HEK293 (cell line): Measurements from ENCODE around the gene TAS2R10.

ENCODE experiments used
- CTCF ChIA-PET: fragments of 350-600 bp; formaldehyde crosslinking; extraction: SDS; loops from one replicate; lab custom pipeline; 2021; ENCODE audit warnings: antibody characterized with exemption; lab: Yijun Ruan, JAX
- POLR2A ChIA-PET: fragments of 300-600 bp; formaldehyde crosslinking; extraction: SDS; loops from one replicate; lab custom pipeline; 2020; ENCODE audit warnings: antibody characterized with exemption, inconsistent platforms; lab: Yijun Ruan, JAX
- H3K27ac ChIP-seq: fragments of 200-500 bp; sonication (Bioruptor generic); 2 replicates; pipeline ENCODE4 v1.5.1; 2014; ENCODE audit warnings: low read depth, low read length, control low read depth, inconsistent platforms; ENCODE audit errors: extremely low read depth
- H3K36me3 ChIP-seq, 2 experiments: fragments of 200-500 bp in 1 of 2; sonication (Bioruptor generic) in 1 of 2; 1 replicate in 1 of 2; 2 replicates in 1 of 2; pipeline ENCODE4 v1.5.1; 2014 to 2017; ENCODE audit warnings: inconsistent platforms in 2 of 2, low read length in 2 of 2; ENCODE audit not compliant: control insufficient read depth in 2 of 2, insufficient read depth in 1 of 2
- H3K4me1 ChIP-seq: fragments of 200-500 bp; sonication (Bioruptor generic); 2 replicates; pipeline ENCODE4 v1.5.1; 2014; ENCODE audit warnings: mild to moderate bottlenecking, low read length, inconsistent platforms; ENCODE audit not compliant: control insufficient read depth, insufficient read depth
- H3K4me3 ChIP-seq: 2 replicates; pipeline ENCODE4 v1.5.1; 2011; ENCODE audit warnings: low read depth, mild to moderate bottlenecking, control low read depth, low read length, moderate library complexity
- H3K9me3 ChIP-seq: fragments of 200-500 bp; sonication (Bioruptor generic); 2 replicates; pipeline ENCODE4 v1.5.1; 2014; ENCODE audit warnings: low read depth, low read length, inconsistent platforms; ENCODE audit not compliant: control insufficient read depth, insufficient read depth
- GFI1B ChIP-seq: fragments of 450-650 bp; formaldehyde crosslinking; IDR thresholded peaks from 2 replicates; pipeline ENCODE4 v1.5.1; 2016; ENCODE audit warnings: missing biosample characterization, missing genetic modification characterization
- GLI4 ChIP-seq: fragments of 450-650 bp; formaldehyde crosslinking; IDR thresholded peaks from 2 replicates; pipeline ENCODE4 v1.5.1; 2016; ENCODE audit warnings: missing biosample characterization, missing genetic modification characterization
- KLF1 ChIP-seq: fragments of 450-650 bp; formaldehyde crosslinking; IDR thresholded peaks from 2 replicates; pipeline ENCODE4 v1.5.1; 2016; ENCODE audit warnings: missing biosample characterization, missing genetic modification characterization
- PATZ1 ChIP-seq: fragments of 450-650 bp; formaldehyde crosslinking; IDR thresholded peaks from 2 replicates; pipeline ENCODE4 v1.5.1; 2016; ENCODE audit warnings: missing biosample characterization, missing genetic modification characterization
- PRDM2 ChIP-seq: fragments of 450-650 bp; formaldehyde crosslinking; IDR thresholded peaks from 2 replicates; pipeline ENCODE4 v1.5.1; 2016; ENCODE audit warnings: missing biosample characterization, missing genetic modification characterization, borderline replicate concordance
- RBAK ChIP-seq: fragments of 450-650 bp; formaldehyde crosslinking; IDR thresholded peaks from 2 replicates; pipeline ENCODE4 v1.5.1; 2016; ENCODE audit warnings: missing biosample characterization, missing genetic modification characterization
- SCRT2 ChIP-seq: fragments of 450-650 bp; formaldehyde crosslinking; IDR thresholded peaks from 2 replicates; pipeline ENCODE4 v1.5.1; 2016; ENCODE audit warnings: missing biosample characterization, missing genetic modification characterization
- SETDB1 ChIP-seq: IDR thresholded peaks from one replicate; pipeline ENCODE4 v1.6.1; 2017; ENCODE audit warnings: mild to moderate bottlenecking, low read length, moderate library complexity, mixed read lengths; ENCODE audit not compliant: insufficient read length
- ZBTB17 ChIP-seq: fragments of 450-650 bp; formaldehyde crosslinking; IDR thresholded peaks from 2 replicates; pipeline ENCODE4 v1.5.1; 2016; ENCODE audit warnings: missing biosample characterization, missing genetic modification characterization
- ZBTB21 ChIP-seq: fragments of 450-650 bp; formaldehyde crosslinking; IDR thresholded peaks from 2 replicates; pipeline ENCODE4 v1.5.1; 2017; ENCODE audit warnings: missing biosample characterization, missing genetic modification characterization
- ZEB2 ChIP-seq: fragments of 450-650 bp; formaldehyde crosslinking; IDR thresholded peaks from 2 replicates; pipeline ENCODE4 v1.5.1; 2016; ENCODE audit warnings: missing biosample characterization, missing genetic modification characterization
- ZFP37 ChIP-seq: fragments of 450-650 bp; formaldehyde crosslinking; IDR thresholded peaks from 2 replicates; pipeline ENCODE4 v1.5.1; 2016; ENCODE audit warnings: missing biosample characterization, missing genetic modification characterization
- ZFP41 ChIP-seq: fragments of 450-650 bp; formaldehyde crosslinking; IDR thresholded peaks from 2 replicates; pipeline ENCODE4 v1.5.1; 2016; ENCODE audit warnings: missing biosample characterization, missing genetic modification characterization, borderline replicate concordance
- ZNF132 ChIP-seq: fragments of 450-650 bp; formaldehyde crosslinking; IDR thresholded peaks from 2 replicates; pipeline ENCODE4 v1.5.1; 2017; ENCODE audit warnings: missing biosample characterization, missing genetic modification characterization, borderline replicate concordance
- ZNF155 ChIP-seq: fragments of 450-650 bp; formaldehyde crosslinking; IDR thresholded peaks from 2 replicates; pipeline ENCODE4 v1.5.1; 2016; ENCODE audit warnings: missing biosample characterization, missing genetic modification characterization
- ZNF157 ChIP-seq: fragments of 450-650 bp; formaldehyde crosslinking; IDR thresholded peaks from 2 replicates; pipeline ENCODE4 v1.5.1; 2016; ENCODE audit warnings: missing biosample characterization, missing genetic modification characterization
- ZNF174 ChIP-seq: fragments of 450-650 bp; formaldehyde crosslinking; IDR thresholded peaks from 2 replicates; pipeline ENCODE4 v1.5.0; 2017; ENCODE audit warnings: missing biosample characterization, mild to moderate bottlenecking, missing genetic modification characterization
- ZNF184 ChIP-seq: fragments of 450-650 bp; IDR thresholded peaks from 2 replicates; pipeline ENCODE4 v1.5.1; 2018; ENCODE audit warnings: missing biosample characterization, mild to moderate bottlenecking, missing genetic modification characterization
- ZNF2 ChIP-seq: fragments of 450-650 bp; formaldehyde crosslinking; IDR thresholded peaks from 2 replicates; pipeline ENCODE4 v1.5.1; 2016; ENCODE audit warnings: missing biosample characterization, missing genetic modification characterization
- ZNF248 ChIP-seq: fragments of 450-650 bp; formaldehyde crosslinking; IDR thresholded peaks from 2 replicates; pipeline ENCODE4 v1.5.1; 2017; ENCODE audit warnings: missing biosample characterization, missing genetic modification characterization
- ZNF350 ChIP-seq: fragments of 450-650 bp; formaldehyde crosslinking; IDR thresholded peaks from 2 replicates; pipeline ENCODE4 v1.5.0; 2017; ENCODE audit warnings: missing biosample characterization, mild to moderate bottlenecking, missing genetic modification characterization
- ZNF416 ChIP-seq: fragments of 450-650 bp; formaldehyde crosslinking; IDR thresholded peaks from 2 replicates; pipeline ENCODE4 v1.5.1; 2016; ENCODE audit warnings: missing biosample characterization, missing genetic modification characterization
- ZNF624 ChIP-seq: fragments of 450-650 bp; formaldehyde crosslinking; IDR thresholded peaks from 2 replicates; pipeline ENCODE4 v1.5.1; 2017; ENCODE audit warnings: missing biosample characterization, missing genetic modification characterization
- ZNF692 ChIP-seq: fragments of 450-650 bp; formaldehyde crosslinking; IDR thresholded peaks from 2 replicates; pipeline ENCODE4 v1.5.1; 2016; ENCODE audit warnings: missing biosample characterization, missing genetic modification characterization
- ZNF785 ChIP-seq: fragments of 450-650 bp; formaldehyde crosslinking; IDR thresholded peaks from 2 replicates; pipeline ENCODE4 v1.5.1; 2016; ENCODE audit warnings: missing biosample characterization, missing genetic modification characterization
- ZNF830 ChIP-seq: fragments of 450-650 bp; IDR thresholded peaks from 2 replicates; pipeline ENCODE4 v1.5.0; 2018; ENCODE audit warnings: missing biosample characterization, missing genetic modification characterization, low read depth, mild to moderate bottlenecking, moderate library complexity
- ZNF837 ChIP-seq: fragments of 450-650 bp; formaldehyde crosslinking; IDR thresholded peaks from 2 replicates; pipeline ENCODE4 v1.5.1; 2016; ENCODE audit warnings: missing biosample characterization, missing genetic modification characterization
- ZSCAN16 ChIP-seq: fragments of 450-650 bp; formaldehyde crosslinking; IDR thresholded peaks from 2 replicates; pipeline ENCODE4 v1.5.1; 2016; ENCODE audit warnings: missing biosample characterization, missing genetic modification characterization

The TAS2R10 gene, protein sequence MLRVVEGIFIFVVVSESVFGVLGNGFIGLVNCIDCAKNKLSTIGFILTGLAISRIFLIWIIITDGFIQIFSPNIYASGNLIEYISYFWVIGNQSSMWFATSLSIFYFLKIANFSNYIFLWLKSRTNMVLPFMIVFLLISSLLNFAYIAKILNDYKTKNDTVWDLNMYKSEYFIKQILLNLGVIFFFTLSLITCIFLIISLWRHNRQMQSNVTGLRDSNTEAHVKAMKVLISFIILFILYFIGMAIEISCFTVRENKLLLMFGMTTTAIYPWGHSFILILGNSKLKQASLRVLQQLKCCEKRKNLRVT

DNA sequence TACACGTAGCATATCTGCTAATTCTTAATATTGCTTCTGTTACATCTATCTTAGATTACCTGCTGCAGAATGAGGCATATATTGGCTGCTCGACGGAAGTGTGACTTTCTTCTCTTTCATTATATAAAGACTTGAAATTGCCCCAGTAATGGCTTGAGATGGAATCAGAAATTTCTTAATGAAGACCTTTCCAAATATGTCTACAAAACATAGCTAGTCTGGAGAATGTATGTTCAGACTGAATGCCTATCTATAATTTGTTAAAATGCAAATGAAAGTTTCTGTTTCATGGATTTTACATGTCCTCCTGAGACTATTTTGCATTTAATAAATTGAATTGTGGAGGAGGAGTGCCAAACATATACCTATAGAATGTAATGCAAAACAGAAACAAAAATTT, at the start of gene TAS2R10:
Gene TAS2R10, minus strand, starts transcription at position 101 of the 400 bp plus-strand sequence. Its CDS starts 89 bp downstream, at position 12.
- no peak within 1 kb of the TSS for H3K27ac ChIP-seq
- no peaks in the 10 kb centered on the region for H3K36me3 ChIP-seq
- H3K9me3 ChIP-seq, result no peaks in the 10 kb centered on the region
- no peak within 1 kb of the TSS for H3K4me3 ChIP-seq
- ChIA-PET POLR2A (no interaction called here), CTCF (no interaction called here)
- TF ChIP-seq SETDB1 (no peak), GLI4 (tag by site-specific recombination) (no peak), ZNF692 (no peak), ZNF2 (tag by site-specific recombination) (no peak), ZNF155 (tag by site-specific recombination) (no peak), ZBTB17 (tag by site-specific recombination) (no peak), ZFP37 (no peak), ZNF184 (tag by site-specific recombination) (no peak), PRDM2 (tag by site-specific recombination) (no peak), ZNF830 (tag by site-specific recombination) (no peak), ZBTB21 (tag by site-specific recombination) (no peak), ZNF157 (no peak), ZNF132 (tag by site-specific recombination) (no peak), SCRT2 (no peak), ZNF350 (tag by site-specific recombination) (no peak)
- TF ChIP-seq, all 188 proteins: peak for 0
- no peaks in the 10 kb centered on the region for H3K4me1 ChIP-seq

DNA sequence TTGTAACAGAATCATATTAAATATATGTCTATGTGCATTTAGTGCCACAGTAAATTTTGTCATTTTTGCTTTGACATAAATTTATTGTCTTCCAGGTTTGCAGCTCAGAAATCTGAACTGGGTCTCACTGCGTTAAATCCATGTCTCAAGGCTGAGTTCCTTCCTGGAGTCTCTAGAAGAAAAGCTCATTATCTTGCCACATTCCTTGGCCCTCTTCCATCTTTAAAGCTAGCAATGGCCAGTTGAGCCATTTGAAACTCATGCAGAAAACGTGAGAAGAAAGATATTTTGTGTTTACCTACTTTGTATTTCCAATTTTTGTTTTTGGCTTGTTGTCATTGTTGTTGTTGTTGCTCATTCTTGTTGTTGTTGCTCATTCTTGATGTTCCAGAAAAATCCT, 47.2 kb upstream of the TAS2R10 start:
- ChIA-PET CTCF (no interaction called here), POLR2A (no interaction called here)
- Histone ChIP-seq H3K9me3 (no peaks in the 10 kb centered on the region), H3K4me3 (no peak overlapping the region), H3K36me3 (peaks cover 0 to 6% of the 10 kb centered on the region in 2 experiments; a peak in 2 of 3 replicates), H3K27ac (no peak overlapping the region), H3K4me1 (no peaks in the 10 kb centered on the region)
- TF ChIP-seq ZFP37, result no peak
- TF ChIP-seq ZFP41 (tag by site-specific recombination), result no peak
- no peak for TF ChIP-seq ZSCAN16 (tag by site-specific recombination)
- TF ChIP-seq ZNF174, result no peak
- TF ChIP-seq KLF1 (tag by site-specific recombination), result no peak
- TF ChIP-seq ZEB2 (tag by site-specific recombination), result no peak
- no peak for TF ChIP-seq ZNF624 (tag by site-specific recombination)
- TF ChIP-seq ZNF248 (tag by site-specific recombination), result no peak
- TF ChIP-seq ZNF837 (tag by site-specific recombination), result no peak
- no peak for TF ChIP-seq RBAK (tag by site-specific recombination)
- TF ChIP-seq ZNF785 (tag by site-specific recombination), result no peak
- no peak for TF ChIP-seq PATZ1 (tag by site-specific recombination)
- no peak for TF ChIP-seq ZNF416
- no peak for TF ChIP-seq GFI1B (tag by site-specific recombination)
